LNCAP (cell line): Measurements from ENCODE around the gene CSNK1D.
A peak's percentile ranks its signal among the peaks of the same experiment; 100 is the strongest.

ENCODE experiments used
- CTCF ChIP-seq: fragments of 450-650 bp; IDR thresholded peaks from 2 replicates; pipeline ENCODE4 v1.5.1; 2017; ENCODE audit warnings: mild to moderate bottlenecking

Gene CSNK1D

DNA sequence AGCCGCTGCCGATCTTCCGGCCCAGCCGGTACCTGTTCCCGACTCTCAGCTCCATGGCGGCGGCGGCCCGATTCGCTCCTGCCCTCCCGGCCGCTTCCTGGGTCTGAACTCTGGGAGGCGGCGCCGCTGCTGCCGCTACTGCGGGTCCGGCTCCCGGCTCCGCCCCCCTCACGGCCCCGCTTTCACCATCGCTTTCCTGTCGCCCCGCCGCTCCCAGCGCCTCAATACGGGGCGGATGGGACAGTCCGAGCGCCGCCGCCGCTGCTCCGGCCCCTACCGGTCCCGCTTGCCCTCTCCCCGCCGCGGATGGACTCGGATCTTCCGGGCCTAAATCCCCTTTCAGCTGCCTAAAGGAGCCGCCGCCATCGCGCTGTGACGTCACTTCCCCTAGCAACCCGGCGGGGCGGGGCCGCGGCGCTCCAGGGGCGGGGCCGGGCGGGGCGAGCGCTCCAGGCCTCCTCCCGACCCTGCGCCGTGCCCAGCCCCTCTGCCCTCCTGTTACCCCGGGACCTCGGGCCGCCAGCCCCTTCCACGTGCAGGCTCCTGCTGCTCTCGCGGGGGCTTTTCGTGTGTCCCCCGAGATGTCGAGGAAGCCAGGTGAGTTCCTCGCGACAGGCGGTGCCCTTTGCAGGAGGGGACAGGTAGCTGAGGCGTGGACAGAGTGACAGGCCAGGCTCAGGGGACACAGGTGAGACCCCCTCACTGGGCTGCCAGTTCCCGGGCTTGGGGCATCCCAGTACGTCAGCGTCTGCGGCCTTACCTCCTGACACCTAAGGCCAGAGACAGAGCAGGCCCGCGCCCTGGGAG lies at the start of gene CSNK1D:
Gene CSNK1D (minus strand): TSS at position 374 of the 807 bp plus-strand sequence. CDS start 319 bp downstream, at position 55.
- no peak for TF ChIP-seq CTCF

GRCh38 chr17:82322526-82323453 lies 49.3 kb upstream of the CSNK1D start:
- TF ChIP-seq CTCF: no peak

- no peak for TF ChIP-seq CTCF
Observed at GRCh38 chr17:82321947-82322466, 48.5 kb upstream of the CSNK1D start.

DNA sequence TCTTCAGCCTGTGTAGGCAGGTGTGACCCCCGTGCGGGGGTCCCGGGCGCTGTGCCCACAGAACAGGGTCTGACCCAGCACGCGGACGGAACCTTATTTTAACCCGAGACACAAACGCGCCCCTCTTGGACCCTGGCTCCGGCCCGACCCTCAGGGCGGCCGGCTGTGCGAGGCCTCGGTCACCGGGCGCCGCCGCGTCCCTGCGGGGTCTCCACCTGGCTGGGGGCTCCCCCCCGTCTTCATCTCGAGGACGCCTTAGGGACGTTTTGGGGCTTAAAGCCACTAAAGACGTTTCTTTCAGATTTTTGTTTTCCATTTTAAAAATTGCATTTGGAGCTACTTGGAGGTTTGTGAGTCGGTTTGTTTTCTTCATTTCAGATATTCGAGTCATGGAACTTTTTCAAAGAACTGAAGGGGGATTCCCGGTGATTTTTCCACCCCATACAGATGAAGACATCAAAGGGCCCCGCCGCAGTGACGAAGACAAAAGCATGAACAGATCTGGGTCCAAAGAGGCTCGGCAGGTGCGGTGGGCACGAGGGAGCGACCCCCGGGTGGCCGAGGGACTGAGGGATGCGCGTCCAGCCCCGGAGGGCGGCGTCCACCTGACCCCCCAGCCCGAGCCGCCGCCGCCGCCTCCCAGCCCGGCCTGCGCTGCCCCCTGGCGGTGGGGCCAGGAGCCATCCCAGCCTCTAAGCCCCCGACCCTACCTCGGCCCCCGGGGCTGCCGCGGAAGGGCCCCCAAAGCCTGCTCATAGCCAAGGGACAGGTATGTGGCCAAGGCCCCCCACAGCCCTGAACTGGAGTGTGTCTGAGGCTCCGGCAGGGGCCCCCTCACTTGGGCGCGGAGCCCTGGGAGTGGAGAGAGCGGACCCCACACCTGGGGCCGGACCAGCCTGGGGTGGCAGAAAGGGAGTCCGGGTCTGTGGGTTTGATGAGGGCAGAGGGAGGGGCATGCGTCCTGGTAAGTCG lies 47.7 kb upstream of the CSNK1D start:
- peak; percentile 98 for TF ChIP-seq CTCF

- TF ChIP-seq CTCF: no peak
Observed at GRCh38 chr17:82320140-82320840, 46.8 kb upstream of the CSNK1D start.

DNA sequence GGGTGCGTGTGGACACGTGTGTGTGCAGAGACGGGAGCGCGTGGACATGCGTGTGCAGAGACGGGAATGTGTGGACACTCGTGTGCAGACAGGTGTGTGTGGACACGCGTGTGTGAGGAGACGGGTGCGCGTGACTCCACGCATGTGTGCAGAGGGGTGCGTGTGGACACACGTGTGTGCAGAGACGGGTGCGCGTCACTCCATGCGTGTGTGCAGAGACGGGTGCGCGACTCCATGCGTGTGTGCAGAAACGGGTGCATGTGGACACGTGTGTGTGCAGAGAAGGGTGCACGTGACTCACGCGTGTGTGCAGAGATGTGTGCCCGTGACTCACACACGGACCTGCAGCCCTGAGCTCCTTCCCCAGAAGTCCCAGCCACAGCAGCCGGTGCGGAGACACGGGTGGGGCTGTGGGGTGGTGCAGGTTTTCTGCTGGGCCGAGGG lies 46.1 kb upstream of the CSNK1D start:
- TF ChIP-seq CTCF: no peak
